Measurements from ENCODE around the gene PPARG.

PPARG gene

DNA sequence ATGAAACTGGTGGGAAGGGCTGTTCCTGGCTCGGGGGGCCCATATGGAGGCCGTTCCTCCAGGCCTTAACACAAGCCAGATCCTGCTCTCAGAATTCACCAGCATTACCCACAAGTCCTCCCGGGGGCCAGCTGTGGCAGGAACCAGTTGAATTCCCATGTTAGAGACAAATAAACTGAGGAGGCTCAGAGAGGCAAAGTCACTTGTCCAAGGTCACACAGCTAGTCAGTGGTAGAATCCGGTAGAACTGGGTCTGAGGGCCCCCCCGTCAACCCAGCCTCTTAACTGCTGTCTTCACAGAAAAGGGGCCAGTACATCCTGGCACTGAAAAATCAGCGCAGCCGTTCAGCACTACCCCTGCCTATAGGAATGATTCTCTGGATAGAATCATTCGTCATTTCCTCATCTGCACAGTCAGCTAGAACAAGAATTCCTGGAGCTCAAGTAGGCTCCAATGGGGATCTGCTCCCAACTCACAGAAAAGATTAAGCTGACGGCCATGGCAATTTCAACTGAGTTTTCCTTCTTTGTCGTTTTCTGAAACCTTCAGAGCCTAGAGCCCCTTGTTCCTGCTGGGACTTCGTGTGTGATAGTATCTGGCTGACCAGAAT, 183.2 kb downstream of the PPARG start:
- Histone ChIP-seq H3K4ac (ENCODE audit: low read depth in 1 of 2, low read length in 2 of 2) (no peak overlapping the region), H3K36me3 (ENCODE audit: control insufficient read depth in 1 of 2, insufficient read depth in 2 of 2, low read depth in 1 of 2, low read length in 2 of 2) (no peaks in the 10 kb centered on the region), H3K27me3 (ENCODE audit: control insufficient read depth in 1 of 2, insufficient read depth in 1 of 2, low read length in 2 of 2) (no peaks in the 10 kb centered on the region), H2AK5ac (ENCODE audit: low read length, severe bottlenecking) (peak overlapping the region; percentile 30), H4K8ac (ENCODE audit: low read length) (no peak overlapping the region), H2AFZ (ENCODE audit: low read depth, low read length) (no peak overlapping the region), H3K9me3 (ENCODE audit: control insufficient read depth, low read length) (no peaks in the 10 kb centered on the region), H2BK5ac (ENCODE audit: low read depth, low read length, poor library complexity, severe bottlenecking) (no peak overlapping the region), H3K4me3 (ENCODE audit: insufficient read depth in 1 of 2, low read depth in 1 of 2, low read length in 2 of 2) (no peak overlapping the region), H3K23ac (ENCODE audit: low read length in 2 of 2) (no peak overlapping the region), H3K79me1 (replicated peaks; ENCODE audit: low read length, poor library complexity, severe bottlenecking) (no peaks in the 10 kb centered on the region), H3K9ac (ENCODE audit: low read length) (no peak overlapping the region), H3K14ac (ENCODE audit: low read length in 2 of 2) (no peak overlapping the region), H3K27ac (ENCODE audit: low read length, poor library complexity, severe bottlenecking) (no peak overlapping the region), H2BK15ac (ENCODE audit: low read depth, poor library complexity, severe bottlenecking) (no peak overlapping the region), H3K4me1 (ENCODE audit: control insufficient read depth, insufficient read depth, low read depth, low read length) (peaks cover 19% of the 10 kb centered on the region), H3K4me2 (ENCODE audit: low read length, poor library complexity, severe bottlenecking) (no peak overlapping the region), H2BK120ac (ENCODE audit: low read depth, low read length) (no peak overlapping the region), H4K91ac (ENCODE audit: low read length) (no peak overlapping the region), H3K18ac (ENCODE audit: low read depth in 1 of 2, low read length in 2 of 2) (no peak overlapping the region), H2BK12ac (ENCODE audit: low read length in 2 of 2) (no peak overlapping the region)
- DNase-seq: no peak
- 91% methylated on average over 9 of the region's 11 CpGs for WGBS

DNA sequence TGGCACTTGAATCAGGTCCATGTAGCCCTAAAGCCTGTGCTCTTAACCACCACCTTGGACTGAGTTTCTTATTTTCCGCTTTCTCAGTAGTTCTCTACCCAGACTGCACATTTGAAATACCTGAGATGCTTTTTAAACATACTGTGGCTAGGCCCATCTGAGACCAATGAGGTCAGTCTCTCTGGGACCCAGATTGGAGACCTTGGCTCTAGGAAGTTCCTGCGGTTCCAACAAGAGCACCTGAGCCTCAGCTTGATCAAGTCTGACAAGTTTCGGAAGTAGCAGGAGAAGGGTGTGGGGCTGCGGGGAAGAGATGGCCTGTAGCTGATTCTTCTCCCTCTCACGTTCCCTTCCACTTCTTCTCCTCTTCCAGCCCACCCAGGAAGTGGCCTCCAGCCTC, 183.9 kb downstream of the PPARG start:
- Histone ChIP-seq H3K79me1 (replicated peaks; ENCODE audit: low read length, poor library complexity, severe bottlenecking) (no peaks in the 10 kb centered on the region), H3K27ac (ENCODE audit: low read length, poor library complexity, severe bottlenecking) (no peak overlapping the region), H4K91ac (ENCODE audit: low read length) (no peak overlapping the region), H3K36me3 (ENCODE audit: control insufficient read depth in 1 of 2, insufficient read depth in 2 of 2, low read depth in 1 of 2, low read length in 2 of 2) (no peaks in the 10 kb centered on the region), H4K8ac (ENCODE audit: low read length) (no peak overlapping the region), H2AK5ac (ENCODE audit: low read length, severe bottlenecking) (peak overlapping the region; percentile 30), H3K9me3 (ENCODE audit: control insufficient read depth, low read length) (no peaks in the 10 kb centered on the region), H2BK15ac (ENCODE audit: low read depth, poor library complexity, severe bottlenecking) (no peak overlapping the region), H2BK120ac (ENCODE audit: low read depth, low read length) (no peak overlapping the region), H3K4ac (ENCODE audit: low read depth in 1 of 2, low read length in 2 of 2) (no peak overlapping the region), H3K9ac (ENCODE audit: low read length) (peak overlapping the region; percentile 48), H3K23ac (ENCODE audit: low read length in 2 of 2) (no peak overlapping the region), H2AFZ (ENCODE audit: low read depth, low read length) (no peak overlapping the region), H3K4me3 (ENCODE audit: insufficient read depth in 1 of 2, low read depth in 1 of 2, low read length in 2 of 2) (peak overlapping the region in 1 of 2 experiments; percentile 13), H3K4me1 (ENCODE audit: control insufficient read depth, insufficient read depth, low read depth, low read length) (peaks cover 19% of the 10 kb centered on the region), H3K4me2 (ENCODE audit: low read length, poor library complexity, severe bottlenecking) (no peak overlapping the region), H2BK5ac (ENCODE audit: low read depth, low read length, poor library complexity, severe bottlenecking) (no peak overlapping the region), H3K18ac (ENCODE audit: low read depth in 1 of 2, low read length in 2 of 2) (no peak overlapping the region), H3K14ac (ENCODE audit: low read length in 2 of 2) (no peak overlapping the region), H3K27me3 (ENCODE audit: control insufficient read depth in 1 of 2, insufficient read depth in 1 of 2, low read length in 2 of 2) (no peaks in the 10 kb centered on the region), H2BK12ac (ENCODE audit: low read length in 2 of 2) (no peak overlapping the region)
- DNase-seq: no peak
- 88% methylated on average over 5 of the region's 5 CpGs for WGBS

DNA sequence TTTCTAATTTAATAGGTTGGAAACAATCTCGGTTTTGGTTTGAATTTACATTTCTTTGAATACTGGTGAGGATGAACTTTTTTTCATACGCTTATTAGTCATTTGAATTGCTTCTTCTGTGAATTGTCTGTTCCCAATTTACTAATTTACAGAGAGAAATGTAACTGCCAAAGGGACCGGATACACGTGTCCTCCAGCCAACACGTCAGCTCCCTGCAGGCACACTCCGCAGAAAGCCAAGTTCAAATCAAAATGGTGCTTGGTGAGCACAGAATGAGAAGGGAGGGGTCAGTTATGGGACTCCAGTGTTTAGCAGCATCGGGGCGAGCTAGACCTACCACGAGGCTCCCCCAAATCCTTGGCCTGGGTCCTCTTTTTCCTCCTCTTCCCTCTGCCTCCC, 184.6 kb downstream of the PPARG start:
- no peaks in the 10 kb centered on the region for H3K79me1 ChIP-seq (replicated peaks; ENCODE audit: low read length, poor library complexity, severe bottlenecking)
- whole genome bisulfite sequencing: 98% methylated on average over 8 of the region's 9 CpGs
- no peak overlapping the region for H3K4ac ChIP-seq (ENCODE audit: low read depth in 1 of 2, low read length in 2 of 2)
- peaks cover 19% of the 10 kb centered on the region for H3K4me1 ChIP-seq (ENCODE audit: control insufficient read depth, insufficient read depth, low read depth, low read length)
- no peak overlapping the region for H2BK5ac ChIP-seq (ENCODE audit: low read depth, low read length, poor library complexity, severe bottlenecking)
- H3K9ac ChIP-seq (ENCODE audit: low read length): peak overlapping the region; percentile 48
- no peak overlapping the region for H3K27ac ChIP-seq (ENCODE audit: low read length, poor library complexity, severe bottlenecking)
- H3K14ac ChIP-seq (ENCODE audit: low read length in 2 of 2): no peak overlapping the region
- no peak for DNase-seq
- no peaks in the 10 kb centered on the region for H3K9me3 ChIP-seq (ENCODE audit: control insufficient read depth, low read length)
- H2BK120ac ChIP-seq (ENCODE audit: low read depth, low read length): no peak overlapping the region
- no peaks in the 10 kb centered on the region for H3K36me3 ChIP-seq (ENCODE audit: control insufficient read depth in 1 of 2, insufficient read depth in 2 of 2, low read depth in 1 of 2, low read length in 2 of 2)
- H2AK5ac ChIP-seq (ENCODE audit: low read length, severe bottlenecking): peak overlapping the region; percentile 61
- no peak overlapping the region for H4K8ac ChIP-seq (ENCODE audit: low read length)
- H2BK15ac ChIP-seq (ENCODE audit: low read depth, poor library complexity, severe bottlenecking): no peak overlapping the region
- H3K23ac ChIP-seq (ENCODE audit: low read length in 2 of 2): no peak overlapping the region
- H3K27me3 ChIP-seq (ENCODE audit: control insufficient read depth in 1 of 2, insufficient read depth in 1 of 2, low read length in 2 of 2): no peaks in the 10 kb centered on the region
- peak overlapping the region in 1 of 2 experiments; percentile 18 for H3K4me3 ChIP-seq (ENCODE audit: insufficient read depth in 1 of 2, low read depth in 1 of 2, low read length in 2 of 2)
- no peak overlapping the region for H2AFZ ChIP-seq (ENCODE audit: low read depth, low read length)
- H4K91ac ChIP-seq (ENCODE audit: low read length): no peak overlapping the region
- H3K4me2 ChIP-seq (ENCODE audit: low read length, poor library complexity, severe bottlenecking): no peak overlapping the region
- no peak overlapping the region for H2BK12ac ChIP-seq (ENCODE audit: low read length in 2 of 2)
- H3K18ac ChIP-seq (ENCODE audit: low read depth in 1 of 2, low read length in 2 of 2): no peak overlapping the region

- Histone ChIP-seq H3K14ac (ENCODE audit: low read length in 2 of 2) (no peak overlapping the region), H3K4me3 (ENCODE audit: insufficient read depth in 1 of 2, low read depth in 1 of 2, low read length in 2 of 2) (no peak overlapping the region), H4K91ac (ENCODE audit: low read length) (peak overlapping the region; percentile 87), H3K4ac (ENCODE audit: low read depth in 1 of 2, low read length in 2 of 2) (no peak overlapping the region), H2BK5ac (ENCODE audit: low read depth, low read length, poor library complexity, severe bottlenecking) (no peak overlapping the region), H2AFZ (ENCODE audit: low read depth, low read length) (no peak overlapping the region), H3K9me3 (ENCODE audit: control insufficient read depth, low read length) (no peaks in the 10 kb centered on the region), H3K36me3 (ENCODE audit: control insufficient read depth in 1 of 2, insufficient read depth in 2 of 2, low read depth in 1 of 2, low read length in 2 of 2) (no peaks in the 10 kb centered on the region), H2BK12ac (ENCODE audit: low read length in 2 of 2) (peak overlapping the region; percentile 22 to 87), H3K18ac (ENCODE audit: low read depth in 1 of 2, low read length in 2 of 2) (peak overlapping the region; percentile 46 to 73), H3K27ac (ENCODE audit: low read length, poor library complexity, severe bottlenecking) (peak overlapping the region; percentile 69), H2BK15ac (ENCODE audit: low read depth, poor library complexity, severe bottlenecking) (no peak overlapping the region), H3K27me3 (ENCODE audit: control insufficient read depth in 1 of 2, insufficient read depth in 1 of 2, low read length in 2 of 2) (no peaks in the 10 kb centered on the region), H3K4me1 (ENCODE audit: control insufficient read depth, insufficient read depth, low read depth, low read length) (peaks cover 11% of the 10 kb centered on the region), H4K8ac (ENCODE audit: low read length) (peak overlapping the region; percentile 90), H3K23ac (ENCODE audit: low read length in 2 of 2) (no peak overlapping the region), H3K79me1 (replicated peaks; ENCODE audit: low read length, poor library complexity, severe bottlenecking) (no peaks in the 10 kb centered on the region), H3K9ac (ENCODE audit: low read length) (peak overlapping the region; percentile 73), H2AK5ac (ENCODE audit: low read length, severe bottlenecking) (no peak overlapping the region), H3K4me2 (ENCODE audit: low read length, poor library complexity, severe bottlenecking) (no peak overlapping the region), H2BK120ac (ENCODE audit: low read depth, low read length) (peak overlapping the region; percentile 78)
- peak; percentile 57 for DNase-seq
- WGBS: 75% methylated on average over 5 of the region's 5 CpGs
These were observed 187.5 kb downstream of the PPARG start for GRCh38 chr3:12476238-12476897.

Measured in mesenchymal stem cell (in vitro differentiated cells and primary cell).